Middle frontal gyrus (tissue), 1 donor: Measurements from ENCODE around the gene CFAP54.
"Not testable (repeated sequence)": the region's sequence is repeated elsewhere in the genome, so short reads cannot be mapped to it uniquely, and the experiment has no call there.

Experiments used
- DNase-seq: peaks from one replicate; pipeline ENCODE4 v3.0.0-alpha.2; 2015; ENCODE audit warnings: low spot score; ENCODE audit errors: extremely low spot score

CFAP54 gene

GRCh38 chr12:96474206-96474605, 15.2 kb upstream of the CFAP54 start:
- no peak for DNase-seq

- no peak for DNase-seq
These were observed 11.4 kb upstream of the CFAP54 start for GRCh38 chr12:96478011-96478410.

- no peak for DNase-seq
These were observed 7.3 kb upstream of the CFAP54 start for GRCh38 chr12:96482086-96482485.

GRCh38 chr12:96483116-96483515, 6.3 kb upstream of the CFAP54 start:
- DNase-seq: no peak

GRCh38 chr12:96486751-96487613, 2.4 kb upstream of the CFAP54 start:
- DNase-seq: no peak

- no peak for DNase-seq
These were observed 1.7 kb upstream of the CFAP54 start for GRCh38 chr12:96487634-96488033.

GRCh38 chr12:96493106-96493505, 3.7 kb downstream of the CFAP54 start:
- no peak for DNase-seq

- DNase-seq: not testable (repeated sequence)
These were observed 4.8 kb downstream of the CFAP54 start for GRCh38 chr12:96494154-96494553.

- DNase-seq: no peak
These were observed 5.8 kb downstream of the CFAP54 start for GRCh38 chr12:96495155-96495554.

- DNase-seq: no peak
These were observed 6.6 kb downstream of the CFAP54 start for GRCh38 chr12:96495841-96496545.

GRCh38 chr12:96496944-96497343, 7.6 kb downstream of the CFAP54 start:
- no peak for DNase-seq

- DNase-seq: no peak
These were observed 8.5 kb downstream of the CFAP54 start for GRCh38 chr12:96497855-96498254.

GRCh38 chr12:96500693-96501092, 11.3 kb downstream of the CFAP54 start:
- DNase-seq: no peak

GRCh38 chr12:96501133-96501761, 11.9 kb downstream of the CFAP54 start:
- no peak for DNase-seq

GRCh38 chr12:96501908-96502307, 12.5 kb downstream of the CFAP54 start:
- no peak for DNase-seq

- DNase-seq: no peak
These were observed 13.1 kb downstream of the CFAP54 start for GRCh38 chr12:96502477-96502876.

GRCh38 chr12:96502949-96503532, 13.7 kb downstream of the CFAP54 start:
- DNase-seq: no peak

GRCh38 chr12:96503976-96504375, 14.6 kb downstream of the CFAP54 start:
- DNase-seq: no peak

- no peak for DNase-seq
These were observed 17.4 kb downstream of the CFAP54 start for GRCh38 chr12:96506776-96507175.

GRCh38 chr12:96510306-96510764, 21.0 kb downstream of the CFAP54 start:
- DNase-seq: no peak

- DNase-seq: no peak
These were observed 23.8 kb downstream of the CFAP54 start for GRCh38 chr12:96513166-96513565.

- no peak for DNase-seq
These were observed 24.3 kb downstream of the CFAP54 start for GRCh38 chr12:96513681-96514080.
